ENCODE results near the gene MCM8. TPM values are rescaled to one million over a fixed set of nuclear protein-coding genes. Genes with fewer than 3 reads are reported as not detected.

Gene MCM8
- polyA plus RNA-seq, 1 donor (not counting 4 experiments of a cell fraction or from before 2014, with no cell fraction given), result 7.0 TPM

GRCh38 chr20:6024768-6025167 is 74.3 kb downstream of the MCM8 start:
- Histone ChIP-seq H4K20me1 (ENCODE audit: control insufficient read depth, extremely low read depth, insufficient read depth, low read length) (peaks cover 3% of the 10 kb centered on the region), H3K9ac (ENCODE audit: control insufficient read depth, extremely low read depth, insufficient read depth, low read length) (no peak overlapping the region), H3K9me3 (ENCODE audit: control insufficient read depth, low read depth, low read length) (no peaks in the 10 kb centered on the region), H3K79me2 (ENCODE audit: control insufficient read depth, insufficient read depth, low read length) (peaks cover 28% of the 10 kb centered on the region), H2AFZ (ENCODE audit: control insufficient read depth, low read length) (no peak overlapping the region), H3K4me3 (ENCODE audit: control insufficient read depth in 2 of 3, extremely low read depth in 1 of 3, insufficient read depth in 2 of 3, low read depth in 1 of 3, low read length in 3 of 3) (no peak overlapping the region), H3K4me1 (ENCODE audit: control insufficient read depth, extremely low read depth, insufficient read depth, low read length) (no peaks in the 10 kb centered on the region), H3K9me1 (ENCODE audit: control insufficient read depth, extremely low read depth, insufficient read depth, low read length) (no peaks in the 10 kb centered on the region), H3K27ac (ENCODE audit: control insufficient read depth, insufficient read depth, low read length) (no peak overlapping the region), H3K36me3 (ENCODE audit: control insufficient read depth in 2 of 2, extremely low read depth in 1 of 2, insufficient read depth in 2 of 2, low read length in 2 of 2) (peaks cover 9% of the 10 kb centered on the region in 2 experiments), H3K27me3 (ENCODE audit: control insufficient read depth, extremely low read depth, insufficient read depth, low read length) (no peaks in the 10 kb centered on the region), H3K4me2 (ENCODE audit: control insufficient read depth, extremely low read depth, insufficient read depth, low read depth, low read length) (no peak overlapping the region)
- DNase-seq (ENCODE audit: low read depth, low spot score) (no peak), FAIRE-seq (no peak)
- dilution Hi-C loops (cut with MboI; ENCODE audit: extremely low pct_ligation_motif_present, low sequenced_read_pairs), result no loop called here
- TF ChIP-seq EZH2 (IDR thresholded peaks at IDR 0.05; ENCODE audit: low read length) (no peak), CTCF (optimal IDR thresholded peaks at IDR 0.05 in 1 of 3, IDR thresholded peaks at IDR 0.05 in 1 of 3, conservative IDR thresholded peaks at IDR 0.05 in 1 of 3; ENCODE audit: extremely low read depth in 1 of 3, insufficient read depth in 2 of 3, low read length in 3 of 3) (no peak)

DNA sequence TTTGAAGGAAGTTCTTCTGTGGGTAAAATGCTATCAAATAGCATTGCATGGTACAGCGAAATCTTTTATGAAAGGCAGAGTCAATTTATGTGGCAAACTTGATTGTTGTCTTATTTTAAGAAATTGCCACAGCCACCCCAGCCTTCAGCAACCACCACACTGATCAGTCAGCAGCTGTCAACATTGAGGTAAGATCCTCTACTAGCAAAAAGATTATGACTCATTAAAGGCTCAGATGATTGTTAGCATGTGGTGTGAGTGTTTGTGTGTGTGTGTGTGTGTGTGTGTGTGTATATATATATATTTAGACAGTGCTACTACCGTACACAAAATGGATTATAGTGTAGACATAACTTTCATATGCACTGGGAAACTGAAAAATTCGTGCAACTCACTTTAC is 75.6 kb downstream of the MCM8 start:
- H3K27ac ChIP-seq (ENCODE audit: control insufficient read depth, insufficient read depth, low read length), result no peak overlapping the region
- peaks cover 9% of the 10 kb centered on the region in 2 experiments for H3K36me3 ChIP-seq (ENCODE audit: control insufficient read depth in 2 of 2, extremely low read depth in 1 of 2, insufficient read depth in 2 of 2, low read length in 2 of 2)
- no peaks in the 10 kb centered on the region for H3K9me1 ChIP-seq (ENCODE audit: control insufficient read depth, extremely low read depth, insufficient read depth, low read length)
- peaks cover 23% of the 10 kb centered on the region for H3K79me2 ChIP-seq (ENCODE audit: control insufficient read depth, insufficient read depth, low read length)
- no peaks in the 10 kb centered on the region for H3K9me3 ChIP-seq (ENCODE audit: control insufficient read depth, low read depth, low read length)
- H3K4me3 ChIP-seq (ENCODE audit: control insufficient read depth in 2 of 3, extremely low read depth in 1 of 3, insufficient read depth in 2 of 3, low read depth in 1 of 3, low read length in 3 of 3), result no peak overlapping the region
- no peak for FAIRE-seq
- no peaks in the 10 kb centered on the region for H3K27me3 ChIP-seq (ENCODE audit: control insufficient read depth, extremely low read depth, insufficient read depth, low read length)
- H3K4me2 ChIP-seq (ENCODE audit: control insufficient read depth, extremely low read depth, insufficient read depth, low read depth, low read length), result no peak overlapping the region
- H3K4me1 ChIP-seq (ENCODE audit: control insufficient read depth, extremely low read depth, insufficient read depth, low read length), result no peaks in the 10 kb centered on the region
- no peak for DNase-seq (ENCODE audit: low read depth, low spot score)
- H3K9ac ChIP-seq (ENCODE audit: control insufficient read depth, extremely low read depth, insufficient read depth, low read length), result no peak overlapping the region
- dilution Hi-C loops (cut with MboI; ENCODE audit: extremely low pct_ligation_motif_present, low sequenced_read_pairs), result no loop called here
- peaks cover 7% of the 10 kb centered on the region for H4K20me1 ChIP-seq (ENCODE audit: control insufficient read depth, extremely low read depth, insufficient read depth, low read length)
- TF ChIP-seq CTCF (optimal IDR thresholded peaks at IDR 0.05 in 1 of 3, IDR thresholded peaks at IDR 0.05 in 1 of 3, conservative IDR thresholded peaks at IDR 0.05 in 1 of 3; ENCODE audit: extremely low read depth in 1 of 3, insufficient read depth in 2 of 3, low read length in 3 of 3), result no peak
- no peak for TF ChIP-seq EZH2 (IDR thresholded peaks at IDR 0.05; ENCODE audit: low read length)
- no peak overlapping the region for H2AFZ ChIP-seq (ENCODE audit: control insufficient read depth, low read length)
